CD1c-positive myeloid dendritic cell (primary cell): ENCODE measurements around the gene RCBTB1.
"Not testable (repeated sequence)": the region's sequence is repeated elsewhere in the genome, so short reads cannot be mapped to it uniquely, and the experiment has no call there.

Experiments
- DNase-seq: peaks from one replicate; pipeline ENCODE4 v3.0.0-alpha.2; 2016; ENCODE audit errors: extremely low spot score

Gene RCBTB1

DNA sequence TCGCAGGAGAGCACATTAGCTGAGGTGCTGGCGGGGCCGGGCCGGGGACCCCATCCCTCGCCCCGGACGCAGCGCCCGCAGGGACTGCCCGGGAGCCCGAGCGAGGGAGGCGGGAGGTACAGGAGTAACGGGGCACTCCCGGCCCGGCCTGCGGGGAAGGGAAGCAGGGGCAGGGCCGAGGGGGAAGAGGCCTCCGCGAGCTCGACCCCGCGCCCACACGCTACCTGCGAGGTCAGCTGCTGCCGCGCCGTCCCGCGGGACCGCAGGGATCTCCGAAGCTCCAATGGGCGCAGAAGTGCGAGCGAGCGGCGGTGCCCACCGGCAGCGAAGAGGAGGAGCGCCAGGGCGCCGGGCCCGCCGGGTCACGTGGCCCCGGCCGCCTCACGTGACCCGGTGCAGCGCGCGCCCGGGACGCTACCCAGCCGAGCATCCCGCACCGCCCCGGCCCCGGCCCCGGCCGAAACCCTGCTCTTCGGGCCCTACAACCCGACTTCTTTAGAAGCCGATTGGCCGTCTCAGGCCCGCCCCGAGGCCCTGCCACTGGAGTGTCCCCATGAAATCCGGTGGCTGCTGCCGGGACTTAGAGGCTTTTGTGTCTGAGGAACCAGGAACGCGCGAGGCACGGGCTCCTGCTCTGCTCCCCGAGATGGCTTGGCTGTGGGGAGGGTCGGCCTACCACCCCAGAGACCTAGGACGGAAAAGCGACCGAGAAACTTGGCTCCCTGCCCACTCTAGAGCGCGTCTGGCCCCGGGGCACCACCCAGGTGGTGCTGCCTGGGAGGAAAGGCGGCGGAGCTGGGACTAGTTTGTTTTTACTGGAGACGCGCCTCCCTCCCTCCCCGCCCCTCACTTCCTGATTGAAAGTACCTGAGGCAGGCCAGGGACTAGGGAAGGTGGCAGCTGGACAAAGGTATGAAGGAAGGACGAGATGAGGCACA is at the start of gene RCBTB1:
Gene RCBTB1, minus strand, starts transcription at position 339 of the 938 bp plus-strand sequence. CDS start 18,279 bp downstream, outside the sequence.
- peak; percentile 77 for DNase-seq

DNA sequence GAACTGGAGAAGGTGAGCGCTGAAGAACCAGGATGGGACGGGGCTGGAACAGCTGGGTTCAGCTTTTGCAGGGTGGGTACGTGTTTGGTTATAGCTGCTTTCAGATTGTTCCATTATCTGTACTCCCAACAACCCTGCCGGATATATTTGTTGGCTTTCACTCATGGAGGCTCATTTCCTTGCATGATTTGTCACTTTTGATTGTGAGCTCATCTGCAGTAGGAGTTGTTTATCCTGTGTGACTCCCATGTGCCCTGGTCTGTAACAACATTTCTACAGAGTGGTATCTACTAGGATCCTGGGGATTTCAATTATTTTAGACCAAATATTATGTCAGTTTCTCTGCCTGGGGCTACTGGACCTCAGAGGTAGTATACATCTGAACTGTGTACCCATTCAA is 48.4 kb upstream of the RCBTB1 start:
- no peak for DNase-seq

DNA sequence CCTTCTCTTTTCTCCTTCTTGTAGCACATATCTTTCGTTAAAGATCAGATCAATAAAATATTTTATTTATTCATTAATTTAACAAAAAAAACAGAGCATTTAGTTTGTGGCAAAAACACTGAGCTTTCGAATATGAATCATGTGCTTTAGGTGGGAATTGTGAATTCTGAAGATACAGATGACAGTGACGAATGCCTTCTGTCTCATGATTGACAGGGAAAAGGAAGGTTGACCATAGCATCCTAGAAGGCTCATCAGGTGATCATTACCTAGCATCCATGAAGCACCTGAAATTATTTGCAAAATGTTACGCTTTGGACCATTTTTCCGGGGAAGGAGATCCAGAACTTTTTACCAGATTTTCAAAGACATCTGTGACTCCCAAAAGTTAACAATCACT is 46.8 kb upstream of the RCBTB1 start:
- DNase-seq, result no peak

DNA sequence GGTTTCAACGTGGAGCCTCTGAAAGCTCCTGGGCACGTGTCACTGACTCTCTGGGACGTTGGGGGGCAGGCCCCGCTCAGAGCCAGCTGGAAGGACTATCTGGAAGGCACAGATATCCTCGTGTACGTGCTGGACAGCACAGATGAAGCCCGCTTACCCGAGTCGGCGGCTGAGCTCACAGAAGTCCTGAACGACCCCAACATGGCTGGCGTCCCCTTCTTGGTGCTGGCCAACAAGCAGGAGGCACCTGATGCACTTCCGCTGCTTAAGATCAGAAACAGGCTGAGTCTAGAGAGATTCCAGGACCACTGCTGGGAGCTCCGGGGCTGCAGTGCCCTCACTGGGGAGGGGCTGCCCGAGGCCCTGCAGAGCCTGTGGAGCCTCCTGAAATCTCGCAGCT is 45.2 kb upstream of the RCBTB1 start:
- no peak for DNase-seq

DNA sequence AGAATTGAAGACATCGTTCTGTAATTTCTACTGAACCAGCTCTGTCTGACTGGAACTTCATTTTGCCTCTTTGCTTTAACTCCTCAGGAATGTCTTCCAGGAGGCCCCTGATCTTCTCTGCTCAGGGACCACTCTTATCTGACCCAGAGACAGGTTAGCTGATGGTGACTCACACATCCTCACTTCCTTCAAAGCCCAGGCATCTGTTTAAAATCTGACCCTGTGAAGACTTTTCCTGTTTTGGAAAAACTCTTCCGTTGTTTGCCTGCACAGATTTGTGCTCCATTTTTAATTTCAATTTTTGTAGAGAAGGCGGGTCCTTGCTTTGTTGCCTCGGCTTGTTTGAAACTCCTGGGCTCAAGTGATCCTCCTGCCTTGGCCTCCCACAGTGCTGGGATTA is 44.6 kb upstream of the RCBTB1 start:
- DNase-seq, result no peak

DNA sequence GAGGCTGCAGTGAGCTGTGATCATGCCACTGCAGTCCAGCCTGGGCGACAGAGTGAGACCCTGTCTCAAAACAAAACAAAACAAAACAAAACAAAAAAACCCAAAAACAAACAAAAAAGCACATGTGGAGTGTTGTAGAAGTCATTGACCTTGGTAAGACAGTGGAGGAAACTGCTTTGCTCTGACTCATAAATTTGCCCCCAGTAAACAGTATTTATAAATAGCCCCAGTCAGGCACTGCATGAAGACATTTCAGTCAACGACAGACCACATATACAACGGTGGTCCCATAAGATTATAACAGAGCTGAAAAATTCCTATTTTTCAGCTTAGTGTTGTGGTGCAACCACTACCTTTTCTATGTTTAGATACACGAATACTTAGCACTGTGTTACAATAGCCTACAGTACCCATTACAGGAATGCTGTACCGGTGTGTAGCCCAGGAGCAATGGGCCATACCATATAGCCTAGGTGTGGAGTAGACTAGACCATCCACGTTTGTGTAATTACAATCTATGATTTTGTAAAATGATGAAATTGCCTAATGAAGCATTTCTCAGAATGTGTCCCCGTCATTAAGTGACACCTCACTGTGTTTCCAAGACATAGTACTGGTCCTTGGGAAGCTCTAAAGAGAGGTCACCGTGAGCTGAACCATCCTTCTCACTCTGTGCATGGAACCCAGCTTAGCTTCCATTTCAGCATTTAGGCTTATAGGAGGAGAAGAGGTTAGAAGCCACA is 44.0 kb upstream of the RCBTB1 start:
- DNase-seq, result no peak

DNA sequence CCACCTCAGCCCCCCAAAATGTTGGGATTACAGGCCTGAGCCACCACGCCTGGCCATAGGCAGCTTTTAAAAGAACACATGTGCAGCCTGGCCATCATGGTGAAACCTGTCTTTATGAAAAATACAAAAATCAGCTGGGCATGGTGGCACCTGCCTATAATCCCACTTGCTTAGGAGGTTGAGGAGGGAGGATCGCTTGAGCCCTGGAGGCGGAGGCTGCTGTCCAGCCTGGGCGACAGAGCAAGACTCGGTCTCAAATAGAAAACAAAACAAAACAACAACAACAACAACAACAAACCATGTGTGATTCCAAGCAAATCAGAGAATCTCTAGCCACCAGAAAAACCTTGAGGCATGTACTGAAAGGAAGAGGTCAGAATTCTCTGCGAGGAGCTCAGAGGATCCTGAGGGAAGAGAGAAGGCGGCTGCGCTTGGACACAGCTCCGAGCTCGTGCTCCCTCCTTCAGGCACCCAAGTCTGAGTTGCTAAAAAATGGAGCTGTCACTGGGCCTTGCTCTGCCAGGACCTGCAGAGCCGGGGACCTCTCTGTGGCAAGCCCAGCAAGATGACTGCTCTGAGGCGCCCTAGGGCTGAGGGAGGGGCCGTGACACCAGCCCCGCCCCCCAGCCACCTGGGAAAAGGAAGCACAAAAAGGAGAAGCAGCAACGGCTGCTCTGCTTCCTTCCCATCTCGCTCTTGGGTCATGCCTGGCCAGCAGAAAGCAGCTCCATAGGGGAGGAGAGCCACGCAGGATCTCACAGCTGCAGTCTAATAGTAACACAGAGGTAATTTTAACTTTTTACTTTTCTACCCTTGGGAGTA is 42.7 kb upstream of the RCBTB1 start, which contains the start of gene ARL11:
Gene ARL11, plus strand, starts transcription at position 677 of the 822 bp plus-strand sequence. CDS start 1,941 bp downstream, outside the sequence.
- peak; percentile 86 for DNase-seq

DNA sequence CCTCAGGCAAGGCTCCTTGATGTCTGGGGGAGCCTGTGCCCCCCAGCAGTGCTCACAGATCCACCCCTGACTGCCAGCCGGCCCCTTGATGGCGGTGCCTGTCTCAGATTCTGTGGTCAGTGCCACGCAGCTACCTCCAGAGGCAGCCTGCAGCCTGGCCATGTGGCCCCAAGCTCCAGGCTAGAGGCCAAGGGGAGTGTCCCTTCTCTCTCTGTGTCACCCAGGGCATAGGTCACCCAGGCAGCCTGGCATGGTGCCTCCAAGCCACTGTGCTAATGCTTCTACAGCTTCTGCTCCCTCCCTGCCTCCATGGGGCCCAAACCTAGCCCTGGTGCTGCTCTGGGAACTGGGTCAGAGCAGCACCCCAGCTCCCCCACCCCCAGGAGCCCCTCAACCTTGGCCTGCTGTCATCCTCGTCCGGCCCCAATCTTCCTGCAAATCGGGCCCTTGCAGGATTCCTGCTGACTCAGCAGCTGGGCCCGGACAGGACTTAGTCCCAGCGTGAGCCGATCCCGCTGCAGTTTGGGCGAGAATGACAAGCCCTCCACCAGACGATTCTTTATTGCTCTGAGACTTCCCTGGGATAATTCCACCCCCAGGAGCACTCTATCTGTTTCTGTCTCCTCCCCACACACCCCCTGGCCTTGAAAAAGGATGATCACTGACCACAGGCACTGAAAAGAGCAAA is 40.2 kb upstream of the RCBTB1 start:
- DNase-seq, result peak; percentile 52

DNA sequence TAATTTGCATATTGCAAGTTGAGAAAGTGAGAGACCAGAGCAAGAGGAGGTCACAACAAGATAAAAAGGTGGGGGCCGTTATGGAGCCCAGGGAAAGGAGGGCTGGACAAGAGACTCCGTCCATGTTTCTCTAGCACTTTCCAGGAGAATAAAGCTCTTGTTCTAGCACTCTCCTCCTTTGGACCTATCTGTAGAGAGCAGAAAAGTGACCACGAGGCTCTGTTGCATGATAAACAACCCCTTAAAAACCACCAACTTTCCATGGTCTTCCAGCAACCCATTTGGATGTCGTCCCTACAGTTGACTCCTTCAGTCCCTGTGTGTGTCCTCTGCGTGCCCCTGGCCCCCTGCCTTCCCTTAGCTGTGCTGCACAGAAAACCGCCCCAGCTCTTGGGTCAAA is 38.9 kb upstream of the RCBTB1 start:
- no peak for DNase-seq

DNA sequence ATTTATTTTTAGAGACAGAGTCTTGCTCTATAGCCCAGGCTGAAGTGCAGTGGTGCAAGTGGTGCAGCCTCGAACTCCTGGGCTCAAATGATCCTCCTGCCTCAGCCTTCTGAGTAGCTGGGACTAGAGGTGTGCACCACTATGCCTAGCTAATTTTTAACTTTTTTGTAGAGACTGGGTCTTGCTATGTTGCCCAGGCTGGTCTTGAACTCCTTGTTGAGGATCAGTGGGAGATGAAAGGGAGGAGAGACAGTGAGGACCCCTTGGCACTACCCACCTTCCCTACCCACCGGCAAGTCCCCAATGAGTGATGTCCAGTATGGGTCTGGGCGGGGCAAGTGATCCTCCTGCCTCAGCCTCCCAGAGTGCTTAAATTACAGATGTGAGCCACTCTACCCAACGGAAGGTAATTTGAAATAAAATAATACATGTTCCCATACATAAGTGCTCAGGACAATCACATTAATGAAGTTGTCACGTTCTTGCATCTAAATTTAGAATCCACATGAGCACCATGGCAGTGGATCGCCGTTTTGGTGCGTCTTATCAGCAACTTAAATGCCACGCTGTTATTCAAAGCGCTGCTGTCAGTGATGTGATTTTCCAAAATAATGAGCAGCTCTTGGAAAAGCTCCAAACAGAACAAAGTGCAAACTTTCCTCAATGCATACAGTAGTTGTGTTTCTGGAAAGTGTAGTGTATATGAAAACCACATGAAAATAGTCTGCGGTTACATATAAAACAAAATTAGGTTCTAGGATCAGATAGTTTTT is 37.0 kb upstream of the RCBTB1 start:
- no peak for DNase-seq

DNA sequence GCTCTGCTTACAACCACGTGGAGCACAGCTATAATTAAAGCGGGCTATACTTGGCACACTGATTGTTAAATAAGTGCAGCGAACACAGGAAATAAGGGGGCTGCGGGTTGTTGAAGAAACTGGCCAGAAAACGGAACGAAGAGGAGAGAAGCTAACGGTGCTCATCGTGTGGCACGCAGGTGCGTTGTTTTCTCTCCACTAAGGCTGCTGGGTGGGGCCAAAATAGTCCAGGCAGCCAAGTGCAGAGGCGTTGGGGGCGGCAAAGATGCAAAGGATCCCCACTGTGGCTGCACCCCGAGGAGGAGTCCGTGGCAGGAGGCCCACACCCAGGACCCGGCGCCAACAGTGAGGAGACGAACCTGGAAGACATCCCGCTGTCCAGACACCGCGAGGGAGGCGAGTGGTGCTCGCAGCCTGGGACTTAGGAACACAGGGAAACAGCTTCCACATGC is 34.8 kb upstream of the RCBTB1 start:
- no peak for DNase-seq

DNA sequence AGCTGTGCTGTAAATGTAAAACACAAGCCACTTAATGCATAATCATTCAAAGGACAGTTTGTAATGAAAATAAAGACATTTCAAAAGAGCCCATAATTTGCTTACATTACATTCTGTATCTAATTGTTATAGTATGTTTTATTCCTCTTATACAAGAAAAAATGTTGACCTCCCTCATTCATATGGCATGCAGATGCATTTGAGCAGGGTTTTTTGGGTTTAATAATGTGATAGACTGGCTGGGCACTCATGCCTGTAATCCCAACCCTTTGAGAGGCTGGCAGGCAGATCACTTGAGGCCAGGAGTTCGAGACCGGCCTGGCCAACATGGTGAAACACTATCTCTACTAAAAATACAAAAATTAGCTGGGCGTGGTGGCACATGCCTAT is 31.3 kb upstream of the RCBTB1 start:
- DNase-seq, result no peak

DNA sequence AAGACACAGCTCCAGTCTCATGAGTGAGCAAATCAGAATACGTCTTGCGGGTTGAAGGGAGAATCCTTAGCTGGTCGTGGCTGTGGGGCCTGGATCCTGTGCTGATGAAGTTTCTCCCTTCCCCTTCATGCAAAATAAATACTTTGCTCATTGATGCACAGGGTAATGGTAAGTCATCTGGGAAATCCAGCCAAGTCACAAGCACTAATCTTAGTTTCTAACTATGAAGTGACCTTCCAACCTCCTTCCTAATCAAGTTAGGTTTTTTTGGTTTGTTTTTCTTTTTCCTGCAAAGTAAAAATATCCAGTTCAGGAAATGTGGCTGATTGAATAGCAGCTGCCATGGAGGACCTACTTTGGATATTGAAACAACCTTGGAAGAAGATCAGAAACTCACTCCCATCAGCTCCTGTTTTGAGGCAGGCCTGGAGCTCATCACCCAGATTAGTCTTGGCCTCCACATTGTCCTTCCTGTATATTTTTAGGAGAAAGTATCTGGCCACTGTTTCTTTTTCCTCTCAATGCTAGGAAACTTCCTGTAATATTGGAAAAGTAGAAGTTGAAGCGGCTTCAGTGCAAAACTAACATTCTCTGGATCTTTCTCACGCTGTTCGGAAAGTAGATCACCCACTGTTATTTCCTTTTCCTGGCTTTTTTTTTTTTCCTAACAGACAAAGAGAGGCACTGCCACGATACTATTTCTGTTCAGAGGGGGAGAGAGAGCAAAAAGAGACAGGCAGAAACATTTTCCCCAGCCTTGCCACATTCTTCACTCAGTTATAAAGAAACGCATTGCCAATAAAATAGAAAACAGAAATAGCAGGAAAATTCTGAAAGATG is 30.7 kb upstream of the RCBTB1 start:
- no peak for DNase-seq

DNA sequence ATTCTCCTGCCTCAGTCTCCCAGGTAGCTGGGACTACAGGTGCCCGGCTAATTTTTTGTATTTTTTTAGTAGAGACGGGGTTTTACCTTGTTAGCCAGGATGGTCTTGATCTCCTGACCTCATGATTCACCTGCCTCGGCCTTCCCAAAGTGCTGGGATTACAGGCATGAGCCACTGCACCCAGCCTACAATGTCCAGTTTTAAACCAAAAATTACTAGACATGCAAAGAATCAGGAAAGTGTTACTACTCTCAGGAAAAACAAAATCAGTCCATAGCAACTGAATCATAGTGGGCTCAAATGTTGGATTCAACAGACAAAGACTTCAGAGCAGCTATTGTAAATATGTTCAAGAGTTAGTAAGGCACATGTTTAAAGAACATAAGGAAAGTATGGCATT is 26.7 kb upstream of the RCBTB1 start:
- not testable (repeated sequence) for DNase-seq

DNA sequence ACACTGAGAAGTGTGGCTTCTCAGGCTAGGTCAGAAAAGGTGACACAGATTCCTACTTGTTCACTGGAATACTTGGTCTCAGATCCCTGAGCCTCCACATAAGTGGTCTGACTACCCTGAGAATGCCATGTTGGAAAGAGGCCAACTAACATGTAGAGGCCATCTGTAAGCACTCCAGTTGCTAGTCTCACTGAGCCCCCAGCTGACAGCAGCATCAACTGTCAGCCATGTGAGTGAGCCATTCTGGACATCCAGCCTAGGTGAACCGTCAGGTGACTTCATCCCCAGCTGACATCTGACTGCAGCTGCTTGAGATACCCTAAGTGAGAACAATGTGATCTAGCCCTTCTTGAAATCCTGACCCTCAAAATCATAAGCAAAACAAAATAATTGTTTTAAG is 24.8 kb upstream of the RCBTB1 start:
- DNase-seq, result no peak

DNA sequence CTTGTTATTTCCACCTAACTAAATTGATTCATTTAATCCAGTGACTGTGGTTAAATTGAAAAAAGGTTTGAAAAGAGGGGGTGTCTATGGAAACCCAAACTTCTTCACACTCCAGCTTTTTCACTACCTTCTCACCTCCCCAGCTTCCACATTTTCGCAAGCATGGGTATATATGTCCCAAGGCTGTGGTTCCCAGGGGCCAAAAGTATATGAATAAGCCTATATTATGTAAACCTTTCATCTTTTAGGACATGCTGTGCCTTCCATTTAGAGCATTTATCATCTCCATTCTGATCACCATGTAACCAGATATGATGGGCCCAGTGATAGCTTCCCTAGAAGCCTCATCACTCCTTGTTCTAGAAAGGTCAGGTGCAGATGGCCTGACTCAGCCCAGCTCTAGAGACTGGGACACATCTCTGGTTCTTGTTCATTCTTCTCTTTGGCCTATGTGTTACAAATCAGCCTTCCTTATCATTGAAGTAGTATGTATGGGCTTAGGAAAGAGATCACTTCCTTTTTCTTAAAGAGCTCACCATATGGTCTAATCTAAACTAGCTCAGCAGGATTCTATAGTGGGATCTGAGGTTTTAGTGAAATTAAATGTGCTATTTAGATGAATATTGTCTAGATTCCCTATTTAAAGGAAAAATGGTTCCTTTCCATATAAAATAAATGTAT is 23.4 kb upstream of the RCBTB1 start:
- DNase-seq, result peak; percentile 28

DNA sequence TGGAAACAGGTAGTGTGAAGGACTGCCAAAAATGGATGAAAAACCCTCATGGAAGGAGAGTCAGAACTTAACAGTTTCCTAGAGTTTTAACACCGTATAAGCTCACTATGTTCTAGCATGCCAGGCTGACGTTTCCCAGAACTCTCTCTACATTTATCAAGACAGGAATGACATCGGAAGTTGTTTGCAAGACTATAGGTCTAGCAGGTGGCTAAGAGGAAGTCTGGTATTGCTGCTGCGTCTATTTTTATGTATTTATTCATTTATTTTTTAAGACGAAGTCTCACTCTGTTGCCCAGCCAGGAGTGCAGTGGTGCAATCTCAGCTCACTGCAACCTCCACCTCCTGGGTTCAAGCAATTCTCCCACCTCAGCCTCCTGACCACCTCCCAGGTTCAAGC is 22.4 kb upstream of the RCBTB1 start:
- no peak for DNase-seq

DNA sequence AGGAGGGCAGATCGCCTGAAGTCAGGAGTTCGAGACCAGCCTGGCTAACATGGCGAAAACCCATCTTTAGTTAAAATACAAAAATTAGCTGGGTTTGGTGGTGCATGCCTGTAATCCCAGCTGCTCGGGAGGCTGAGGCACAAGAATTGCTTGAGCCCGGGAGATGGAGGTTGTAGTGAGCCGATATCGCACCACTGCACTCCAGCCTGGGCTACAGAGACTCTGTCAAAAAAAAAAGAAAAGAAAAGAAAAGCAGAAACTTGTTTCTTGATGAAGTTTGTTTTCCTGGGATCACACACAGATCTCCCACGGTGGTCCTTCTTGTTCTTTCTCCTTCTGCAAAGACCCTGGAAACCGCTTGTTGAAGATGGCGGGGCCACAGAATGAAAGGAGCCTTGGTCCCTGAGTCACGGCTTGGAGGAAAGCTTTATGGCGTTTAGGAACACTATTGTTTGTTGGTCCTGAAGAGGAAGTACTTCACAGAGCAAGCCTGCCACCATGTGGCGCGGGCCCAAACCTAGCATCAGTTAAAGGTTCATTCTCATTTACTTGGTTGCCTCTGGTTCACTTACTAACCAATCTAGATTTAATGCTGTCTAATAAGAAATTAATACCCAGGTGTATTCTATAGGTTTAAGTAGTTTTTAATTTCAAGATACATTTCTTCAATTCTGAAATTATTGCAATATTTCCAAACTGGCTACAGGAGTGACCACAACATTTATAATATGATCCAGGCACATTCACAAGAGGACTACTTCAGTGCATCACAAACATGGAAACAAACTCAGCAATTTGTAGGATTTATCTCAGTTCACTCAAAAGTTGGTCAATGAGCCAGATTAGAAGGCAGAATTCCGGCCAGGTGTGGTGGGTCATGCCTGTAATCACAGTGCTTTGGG is 21.6 kb upstream of the RCBTB1 start:
- peak; percentile 84 for DNase-seq
